Dedifferentiated amniotic fluid mesenchymal stem cell (primary cell): ENCODE results near the gene CLBA1.
"Not testable (repeated sequence)": the region's sequence is repeated elsewhere in the genome, so short reads cannot be mapped to it uniquely, and the experiment has no call there.

Experiments
- DNase-seq: peaks from one replicate; pipeline ENCODE4 v3.0.0-alpha.2; 2016; ENCODE audit errors: extremely low spot score

Gene CLBA1

DNA sequence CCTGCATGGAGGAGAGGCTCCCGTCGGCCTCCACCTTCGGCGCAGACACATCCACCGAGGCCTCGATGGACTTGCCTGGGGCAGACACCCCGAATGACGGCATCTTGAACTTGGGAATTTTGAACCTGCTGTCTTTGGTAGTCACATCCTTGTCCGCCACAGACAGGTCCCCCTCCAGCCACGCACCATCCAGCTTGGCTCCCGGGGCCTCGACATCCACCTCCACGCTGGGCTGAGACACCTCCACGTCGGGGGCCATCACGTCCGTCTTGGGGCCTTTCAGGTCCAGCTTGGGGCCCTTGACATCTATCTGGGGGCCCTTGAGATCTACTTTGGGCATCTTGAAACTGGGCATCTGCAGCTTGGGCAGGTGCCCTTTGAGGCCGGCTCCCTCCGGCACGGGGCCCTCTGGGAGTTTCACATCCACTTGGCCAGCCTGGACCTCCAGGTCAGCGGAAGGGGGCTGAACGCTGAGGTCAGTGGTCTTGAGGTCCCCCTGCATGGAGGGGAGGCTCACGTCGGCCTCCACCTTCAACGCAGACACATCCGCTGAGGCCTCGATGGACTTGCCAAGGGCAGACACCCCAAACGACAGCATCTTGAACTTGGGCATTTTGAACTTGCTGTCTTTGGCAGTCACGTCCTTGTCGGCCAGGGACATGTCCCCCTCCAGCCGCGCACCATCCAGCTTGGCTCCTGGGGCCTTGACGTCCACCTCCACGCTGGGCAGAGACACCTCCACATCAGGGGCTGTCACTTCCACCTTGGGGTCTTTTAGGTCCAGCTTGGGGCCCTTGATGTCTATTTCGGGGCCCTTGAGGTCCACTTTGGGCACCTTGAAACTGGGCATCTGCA, 37.5 kb upstream of the CLBA1 start:
- DNase-seq: not testable (repeated sequence)

DNA sequence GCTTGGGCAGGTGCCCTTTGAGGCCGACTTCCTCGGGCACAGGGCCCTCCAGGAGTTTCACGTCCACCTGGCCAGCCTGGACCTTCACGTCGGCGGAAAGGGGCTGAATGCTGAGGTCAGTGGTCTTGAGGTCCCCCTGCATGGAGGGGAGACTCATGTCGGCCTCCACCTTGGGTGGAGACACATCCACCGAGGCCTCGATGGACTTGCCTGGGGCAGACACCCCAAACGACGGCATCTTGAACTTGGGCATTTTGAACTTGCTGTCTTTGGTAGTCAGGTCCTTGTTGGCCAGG, 36.9 kb upstream of the CLBA1 start:
- DNase-seq: no peak

DNA sequence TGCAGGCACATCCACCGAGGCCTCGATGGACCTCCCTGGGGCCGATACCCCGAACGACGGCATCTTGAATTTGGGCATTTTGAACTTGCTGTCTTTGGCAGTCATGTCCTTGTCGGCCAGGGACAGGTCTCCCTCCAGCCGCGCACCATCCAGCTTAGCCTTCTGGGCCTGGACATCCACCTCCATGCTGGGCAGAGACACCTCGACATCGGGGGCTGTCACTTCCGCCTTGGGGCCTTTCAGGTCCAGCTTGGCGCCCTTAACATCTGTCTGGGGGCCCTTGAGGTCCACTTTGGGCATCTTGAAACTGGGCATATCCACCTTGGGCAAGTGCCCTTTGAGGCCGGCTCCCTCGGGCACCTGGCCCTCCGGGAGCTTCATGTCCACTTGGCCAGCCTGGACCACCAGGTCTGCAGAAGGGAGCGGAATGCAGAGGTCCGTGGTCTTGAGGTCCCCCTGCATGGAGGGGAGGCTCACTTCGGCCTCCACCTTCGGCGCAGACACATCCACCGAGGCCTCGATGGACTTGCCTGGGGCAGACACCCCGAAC, 36.1 kb upstream of the CLBA1 start:
- not testable (repeated sequence) for DNase-seq

DNA sequence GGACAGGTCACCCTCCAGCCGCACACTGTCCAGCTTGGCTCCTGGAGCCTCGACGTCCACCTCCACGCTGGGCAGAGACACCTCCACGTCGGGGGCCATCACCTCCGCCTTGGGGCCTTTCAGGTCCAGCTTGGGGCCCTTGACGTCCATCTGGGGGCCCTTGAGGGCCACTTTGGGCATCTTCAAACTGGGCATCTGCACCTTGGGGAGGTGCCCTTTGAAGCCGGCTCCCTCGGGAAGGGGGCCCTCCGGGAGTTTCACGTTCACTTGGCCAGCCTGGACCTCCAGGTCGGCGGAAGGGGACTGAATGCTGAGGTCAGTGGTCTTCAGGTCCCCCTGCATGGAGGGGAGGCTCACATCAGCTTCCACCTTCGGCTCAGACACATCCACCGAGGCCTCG, 35.6 kb upstream of the CLBA1 start:
- DNase-seq: no peak

DNA sequence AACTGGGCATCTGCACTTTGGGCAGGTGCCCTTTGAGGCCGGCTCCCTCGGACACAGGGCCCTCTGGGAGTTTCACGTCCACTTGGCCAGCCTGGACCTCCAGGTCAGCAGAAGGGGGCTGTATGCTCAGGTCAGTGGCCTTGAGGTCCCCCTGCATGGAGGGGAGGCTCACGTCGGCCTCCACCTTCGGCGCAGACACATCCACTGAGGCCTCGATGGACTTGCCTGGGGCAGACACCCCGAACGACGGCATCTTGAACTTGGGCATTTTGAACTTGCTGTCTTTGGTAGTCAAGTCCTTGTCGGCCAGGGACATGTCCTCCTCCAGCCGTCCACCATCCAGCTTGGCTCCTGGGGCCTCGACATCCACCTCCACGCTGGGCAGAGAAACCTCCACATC, 34.9 kb upstream of the CLBA1 start:
- not testable (repeated sequence) for DNase-seq

DNA sequence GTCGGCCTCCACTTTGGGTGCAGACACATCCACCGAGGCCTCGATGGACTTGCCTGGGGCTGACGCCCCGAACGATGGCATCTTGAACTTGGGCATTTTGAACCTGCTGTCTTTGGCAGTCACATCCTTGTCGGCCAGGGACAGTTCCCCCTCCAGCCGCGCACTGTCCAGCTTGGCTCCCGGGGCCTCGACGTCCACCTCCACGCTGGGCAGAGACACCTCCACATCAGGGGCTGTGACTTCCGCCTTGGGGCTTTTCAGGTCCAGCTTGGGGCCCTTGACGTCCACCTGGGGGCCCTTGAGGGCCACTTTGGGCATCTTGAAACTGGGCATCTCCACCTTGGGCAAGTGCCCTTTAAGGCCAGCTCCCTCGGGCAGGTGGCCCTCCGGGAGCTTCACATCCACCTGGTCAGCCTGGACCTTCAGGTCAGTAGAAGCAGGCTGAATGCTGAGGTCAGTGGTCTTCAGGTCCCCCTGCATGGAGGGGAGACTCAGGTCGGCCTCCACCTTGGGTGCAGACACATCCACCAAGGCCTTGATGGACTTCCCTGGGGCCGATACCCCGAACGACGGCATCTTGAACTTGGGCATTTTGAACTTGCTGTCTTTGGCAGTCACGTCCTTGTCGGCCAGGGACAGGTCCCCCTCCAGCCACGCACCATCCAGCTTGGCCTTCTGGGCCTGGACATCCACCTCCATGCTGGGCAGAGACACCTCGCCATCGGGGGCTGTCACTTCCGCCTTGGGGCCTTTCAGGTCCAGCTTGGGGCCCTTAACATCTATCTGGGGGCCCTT, 33.5 kb upstream of the CLBA1 start:
- not testable (repeated sequence) for DNase-seq

DNA sequence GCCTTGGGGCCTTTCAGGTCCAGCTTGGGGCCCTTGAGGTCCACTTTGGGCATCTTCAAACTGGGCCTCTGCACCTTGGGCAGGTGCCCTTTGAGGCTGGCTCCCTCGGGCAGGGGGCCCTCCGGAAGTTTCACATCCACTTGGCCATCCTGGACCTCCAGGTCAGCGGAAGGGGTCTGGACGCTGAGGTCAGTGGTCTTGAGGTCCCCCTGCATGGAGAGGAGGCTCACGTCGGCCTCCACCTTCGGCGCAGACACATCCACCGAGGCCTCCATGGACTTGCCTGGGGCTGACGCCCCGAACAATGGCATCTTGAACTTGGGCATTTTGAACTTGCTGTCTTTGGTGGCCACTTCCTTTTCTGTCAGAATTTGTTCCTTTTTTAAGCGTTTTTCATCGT, 32.5 kb upstream of the CLBA1 start:
- DNase-seq: no peak

DNA sequence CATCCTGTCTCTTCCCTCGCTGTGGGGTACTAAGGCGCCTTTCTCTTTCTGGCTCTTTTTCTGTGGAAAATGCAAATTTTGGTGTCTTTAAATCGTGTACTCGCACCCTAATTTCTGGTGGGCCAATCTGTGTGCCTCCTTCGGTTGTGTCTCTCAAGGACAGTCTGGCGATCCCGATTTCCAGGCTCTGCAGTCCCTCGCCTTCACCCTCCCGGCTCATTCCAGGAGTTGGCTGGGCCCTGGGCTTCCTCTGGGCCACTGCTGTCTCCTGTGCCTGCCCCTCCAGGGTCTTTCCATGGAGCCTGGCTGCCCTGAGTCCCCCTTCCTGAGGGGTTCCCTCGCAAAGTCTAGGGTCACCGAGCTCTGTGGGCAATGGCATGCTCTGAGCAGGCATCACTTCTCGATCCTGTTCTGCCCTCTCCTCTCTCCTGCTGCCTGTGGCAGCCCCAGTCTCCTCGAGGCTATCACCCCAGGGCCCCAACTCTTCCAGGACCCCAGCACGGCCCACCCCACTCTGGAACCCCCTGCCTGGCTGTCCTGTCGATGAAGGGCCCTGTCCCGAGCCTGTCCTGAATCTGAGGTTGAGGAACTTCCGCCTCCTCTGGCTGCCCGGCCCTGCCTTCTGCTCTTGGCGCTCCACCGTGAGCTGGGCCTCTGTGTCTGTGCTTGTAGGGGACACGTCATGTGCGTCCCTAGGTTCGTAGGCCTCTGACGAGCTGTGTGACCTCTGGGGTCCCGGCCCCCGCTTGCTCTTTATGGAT, 31.5 kb upstream of the CLBA1 start:
- DNase-seq: no peak

DNA sequence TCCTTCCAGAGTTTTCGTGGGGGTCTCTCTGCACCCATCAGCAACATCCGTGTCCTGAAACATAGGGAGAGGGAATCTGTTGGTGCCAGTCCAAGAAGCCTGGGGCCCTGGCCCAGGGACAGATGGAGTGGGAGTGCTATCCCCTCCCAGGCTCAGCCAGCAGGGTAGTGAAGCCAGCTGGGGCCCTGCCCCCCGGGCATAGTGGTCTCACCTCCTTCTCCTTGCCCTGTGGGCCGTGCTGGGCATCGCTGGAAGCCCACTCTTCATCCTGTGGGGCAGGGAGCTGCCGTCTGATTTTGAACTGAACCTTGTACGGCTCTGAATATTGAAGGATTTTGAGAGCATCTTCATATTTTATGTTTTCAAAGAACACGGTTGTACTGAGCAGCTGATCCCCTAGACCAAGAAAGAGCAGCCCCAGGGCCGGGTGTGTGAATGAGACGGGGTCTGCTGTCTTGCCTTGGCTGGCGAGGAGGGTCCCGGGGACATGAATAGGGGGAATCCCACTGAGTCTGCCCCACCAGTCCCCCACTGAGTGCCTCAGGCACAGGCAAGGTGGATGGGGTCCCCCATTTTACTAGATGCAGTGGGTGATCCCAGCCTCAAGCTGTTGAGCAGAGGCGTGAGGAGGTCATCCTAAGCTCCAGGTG, 30.7 kb upstream of the CLBA1 start:
- DNase-seq: no peak

DNA sequence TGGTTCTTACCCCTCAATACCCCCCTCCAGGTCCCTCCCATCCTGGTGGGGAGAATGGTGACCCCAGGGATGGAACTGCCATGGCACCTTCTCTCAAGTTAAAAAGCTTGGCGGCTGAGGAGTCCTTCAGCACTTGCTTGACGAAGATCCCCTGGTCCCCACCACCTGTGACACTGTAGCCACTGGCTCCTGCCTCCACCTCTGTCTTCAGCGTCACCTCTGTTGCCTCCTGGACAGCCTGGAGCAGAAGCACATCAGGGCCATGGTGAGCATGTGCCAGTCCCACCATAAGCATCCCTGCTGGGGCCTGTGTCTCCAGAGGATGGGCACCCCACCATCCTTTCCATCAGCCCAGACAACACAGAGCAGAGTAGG, 30.2 kb upstream of the CLBA1 start:
- DNase-seq: no peak

DNA sequence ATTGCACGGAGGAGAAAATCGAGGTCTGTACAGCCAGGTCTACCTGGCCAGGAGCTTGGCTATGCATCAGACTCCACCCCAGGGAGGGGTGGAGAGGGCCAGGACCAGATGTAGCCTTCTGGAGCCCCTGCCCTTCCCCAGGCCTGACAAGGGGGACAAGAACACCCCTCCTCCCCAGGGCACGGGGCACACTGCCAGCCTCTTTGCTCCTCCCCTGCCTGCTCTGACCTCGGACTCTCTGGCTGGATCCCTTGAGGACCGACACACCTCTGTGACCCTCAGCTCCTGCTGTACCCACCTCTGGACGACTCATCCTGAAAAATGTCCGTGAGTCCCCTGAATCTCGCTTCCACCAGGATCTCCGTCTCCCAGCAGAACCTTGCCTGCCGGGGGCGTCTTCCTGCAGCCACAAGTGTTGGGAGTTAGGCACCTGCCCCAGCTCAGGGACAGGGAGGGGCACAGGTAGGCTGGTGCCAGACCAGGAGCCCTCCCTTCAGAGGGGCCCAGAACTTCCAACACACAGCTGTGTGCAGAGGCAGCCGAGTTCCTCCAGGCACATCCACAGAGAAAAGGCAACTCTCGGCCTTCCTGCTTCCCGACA, 29.2 kb upstream of the CLBA1 start:
- DNase-seq: no peak

DNA sequence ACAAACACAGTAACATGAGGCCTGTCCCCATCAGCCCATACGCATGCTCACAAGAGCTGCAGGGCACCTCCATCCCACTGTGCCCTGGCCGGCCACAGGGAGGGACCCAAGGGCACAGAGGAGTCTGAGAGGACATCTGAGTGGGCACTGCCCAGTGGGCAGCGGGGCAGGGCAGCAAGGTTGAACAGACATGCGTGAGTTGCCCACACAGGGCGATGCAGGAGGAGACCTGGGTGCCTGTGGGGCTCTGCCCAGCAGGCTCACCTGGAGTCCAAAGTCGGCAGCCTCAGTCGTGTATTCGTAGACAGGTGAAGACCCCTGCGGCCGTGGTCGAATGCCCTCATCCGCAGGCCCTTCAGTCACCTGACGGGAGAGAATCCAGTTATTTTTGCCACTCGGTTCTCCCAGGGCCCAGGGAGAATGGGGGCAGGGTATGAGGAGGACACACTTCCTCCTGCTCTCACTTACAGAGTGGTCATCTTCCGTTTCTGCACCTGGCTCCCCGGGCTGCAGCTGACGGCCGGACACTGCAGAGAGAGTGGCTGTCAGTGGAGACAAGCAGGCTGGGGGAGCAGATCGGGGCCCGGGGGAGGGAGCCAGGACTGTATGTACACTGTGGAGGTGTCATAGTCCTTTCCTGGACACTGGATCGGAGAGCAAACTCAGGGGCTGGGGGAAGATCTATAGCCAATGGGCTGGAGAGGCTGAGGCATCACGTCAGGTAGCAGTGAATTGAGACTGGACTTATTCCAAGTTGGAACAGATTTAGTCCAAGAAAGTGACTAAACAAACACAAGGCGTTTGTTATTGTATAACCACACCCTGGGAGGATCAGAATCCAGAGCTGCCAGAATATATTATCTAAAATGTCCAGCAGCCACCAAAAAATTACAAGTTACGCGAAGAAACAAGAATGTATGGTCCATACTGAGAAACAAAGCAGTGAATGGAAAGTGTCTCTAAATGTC, 28.2 kb upstream of the CLBA1 start:
- DNase-seq: no peak

DNA sequence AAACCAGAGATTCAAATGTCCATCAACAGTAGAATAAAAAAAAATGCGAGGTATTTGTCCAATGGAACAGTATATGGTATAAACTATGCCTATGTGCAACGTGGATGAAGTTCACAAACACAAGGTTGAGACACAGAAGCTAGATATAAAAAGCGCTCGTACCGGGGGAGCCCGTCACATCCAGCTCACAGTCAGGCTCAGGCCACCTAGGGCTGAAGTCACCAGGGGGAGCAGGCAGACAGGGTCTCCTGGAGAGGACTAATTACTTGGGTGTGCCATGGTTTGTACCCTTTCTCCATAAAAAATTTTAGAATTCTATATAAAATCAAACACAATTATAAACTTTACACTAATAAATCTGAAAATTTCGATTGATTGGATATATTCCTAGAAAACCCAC, 21.0 kb upstream of the CLBA1 start:
- no peak for DNase-seq

DNA sequence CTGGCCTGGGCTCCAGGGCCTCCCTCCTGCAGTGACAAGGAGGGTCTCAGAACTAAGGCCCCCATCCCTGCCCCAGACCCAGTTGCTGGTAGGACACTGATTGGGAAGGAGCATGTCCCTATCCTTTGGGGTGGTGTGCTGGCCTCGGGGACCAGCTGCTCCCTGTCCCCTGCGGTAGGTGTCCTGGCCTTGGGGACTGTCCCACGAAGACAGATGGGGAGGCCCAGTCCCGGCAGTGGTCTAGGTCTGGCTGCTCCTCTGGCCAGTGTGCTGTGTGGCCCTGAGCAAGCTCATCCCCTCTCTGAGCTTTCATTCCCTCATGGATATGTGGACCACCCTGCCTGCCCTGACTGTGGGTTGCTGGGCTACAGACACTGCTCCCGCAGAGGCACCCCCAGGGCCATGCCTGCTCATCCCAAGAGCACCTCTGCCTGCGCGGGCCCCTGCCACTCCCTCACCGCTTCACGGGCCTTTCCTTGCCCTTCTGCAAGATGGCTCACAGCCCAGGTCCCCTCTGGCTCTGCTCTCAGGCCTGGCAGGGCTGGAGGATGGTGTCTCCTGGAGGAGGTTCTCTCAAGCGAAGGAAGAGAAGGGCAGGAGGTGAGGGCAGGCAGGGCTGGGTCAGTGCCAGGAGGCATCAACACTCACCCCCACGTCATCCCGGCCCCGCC, 19.9 kb upstream of the CLBA1 start:
- no peak for DNase-seq

DNA sequence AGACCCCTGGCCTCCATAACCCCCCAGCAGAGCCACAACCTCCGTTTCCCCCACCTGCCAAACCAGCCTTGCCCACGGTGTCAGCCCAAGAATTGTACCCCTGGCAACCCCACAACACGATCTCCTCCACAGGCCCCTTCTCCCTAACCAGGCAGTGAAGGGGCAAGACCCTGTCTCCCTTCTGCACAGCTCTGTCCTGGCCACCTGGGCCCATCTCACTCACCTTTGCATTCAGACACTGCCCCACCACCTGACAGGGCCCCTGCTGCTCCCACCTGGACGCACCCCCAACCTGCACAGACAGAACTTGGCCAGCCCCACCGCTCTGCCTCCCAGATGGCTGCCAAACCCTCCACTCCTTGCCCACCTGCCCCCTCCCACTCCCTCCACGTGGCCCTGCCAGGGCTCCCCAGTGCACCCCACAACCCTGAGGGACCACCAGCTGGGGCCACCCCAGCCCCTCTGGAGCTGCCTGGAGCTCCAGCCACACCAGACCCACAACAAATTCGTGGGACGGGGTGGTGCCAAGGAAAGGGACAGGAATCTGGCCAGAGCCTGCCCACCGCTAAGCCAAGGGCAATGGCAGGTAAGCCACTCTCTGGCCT, 19.2 kb upstream of the CLBA1 start:
- no peak for DNase-seq

DNA sequence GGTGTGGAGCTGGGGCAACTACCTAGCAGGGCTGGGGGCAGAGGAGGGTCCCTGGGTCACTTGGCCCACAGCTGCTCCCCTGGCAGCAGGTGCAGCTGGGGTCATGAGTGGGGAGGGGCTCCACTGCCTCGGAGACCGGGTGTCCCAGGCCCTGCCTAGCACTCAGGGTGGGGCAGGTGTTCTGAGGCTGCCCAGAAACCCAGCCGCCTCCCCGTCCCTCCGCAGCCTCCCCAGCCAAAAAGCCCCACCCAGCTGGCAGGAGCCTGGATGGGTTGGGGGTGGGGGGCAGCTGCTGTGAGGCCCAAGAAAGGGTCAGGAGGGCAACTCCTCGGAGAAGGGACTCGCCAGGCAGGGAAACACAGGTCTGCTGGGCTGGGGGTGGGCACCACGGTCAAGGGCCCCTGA, 18.6 kb upstream of the CLBA1 start:
- DNase-seq: no peak

DNA sequence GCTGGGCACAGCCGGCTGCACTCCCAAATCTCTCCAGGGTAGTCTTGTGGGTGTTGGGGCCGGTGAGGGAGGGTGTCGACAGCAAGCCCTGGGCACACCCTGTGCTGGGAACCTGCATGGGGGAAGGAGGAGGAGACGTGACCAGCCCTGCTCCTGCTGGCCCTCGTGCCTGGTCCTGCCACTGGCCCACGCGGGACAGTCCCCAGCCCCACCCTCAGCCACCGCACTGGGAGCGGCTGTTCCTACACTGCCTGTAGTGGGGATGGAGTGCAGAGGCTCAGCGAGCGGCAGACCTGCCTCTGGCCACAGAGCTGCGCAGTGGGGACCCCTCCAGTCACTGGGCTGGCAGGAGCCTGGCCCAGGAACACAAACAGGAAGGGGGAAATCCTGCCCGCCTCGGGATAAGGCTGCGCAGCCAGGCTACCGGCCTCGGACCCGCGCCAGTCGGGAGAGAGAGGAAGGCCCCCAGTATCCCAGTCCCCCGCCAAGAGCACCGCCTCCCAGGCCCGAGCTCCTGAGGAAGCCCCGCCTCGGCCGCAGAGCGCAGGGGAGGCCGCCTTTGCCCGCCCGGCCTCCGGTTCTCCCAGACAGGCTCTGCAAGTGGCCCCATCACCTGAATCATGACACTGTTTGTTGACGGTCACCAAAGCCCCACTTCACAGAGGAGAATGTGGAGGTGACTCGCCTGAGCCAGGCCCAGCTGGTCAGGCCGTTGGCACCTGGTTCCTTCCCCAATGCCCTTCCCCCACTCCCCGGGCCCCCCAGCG, 18.0 kb upstream of the CLBA1 start:
- no peak for DNase-seq

DNA sequence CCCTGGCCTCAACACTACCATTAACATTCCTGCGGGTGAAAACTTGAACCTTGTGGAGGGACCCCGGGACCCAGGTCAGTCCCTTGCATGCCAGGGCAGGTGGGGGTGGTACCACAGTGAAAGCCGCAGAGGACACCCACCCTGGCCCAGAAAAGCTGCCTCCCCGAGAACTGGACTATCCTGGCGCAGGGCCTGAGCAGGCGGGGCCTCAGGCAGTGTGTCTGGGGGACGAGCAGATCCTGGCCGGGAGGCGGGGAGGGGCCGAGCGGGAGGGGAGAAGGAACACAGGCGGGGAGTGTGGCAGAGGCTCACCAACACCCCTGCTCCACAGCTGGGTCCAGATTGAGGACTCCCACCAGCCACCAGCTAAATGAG, 17.4 kb upstream of the CLBA1 start:
- peak; percentile 17 for DNase-seq
